H9 (cell line): ENCODE measurements around the gene TRMT112. TPM values are rescaled to one million over a fixed set of nuclear protein-coding genes. Genes with fewer than 3 reads are reported as not detected.

Experiments
- DNase-seq: peaks from one replicate; pipeline ENCODE4 v3.0.0-alpha.2; 2017
- H2AFZ ChIP-seq: one replicate; pipeline ENCODE4 v1.6.1; 2013; ENCODE audit warnings: mild to moderate bottlenecking, low read length, control low read depth, moderate library complexity
- H2AK5ac ChIP-seq: 2 replicates; pipeline ENCODE4 v1.6.1; 2013; ENCODE audit warnings: low read length, control low read depth, mixed read lengths; ENCODE audit not compliant: insufficient read length
- H2BK120ac ChIP-seq: one replicate; pipeline ENCODE4 v1.6.1; 2013; ENCODE audit warnings: low read depth, mild to moderate bottlenecking, low read length, control low read depth, inconsistent platforms; ENCODE audit not compliant: poor library complexity, severe bottlenecking
- H2BK12ac ChIP-seq: 2 replicates; pipeline ENCODE4 v1.6.1; 2013; ENCODE audit warnings: low read length, control low read depth, mixed read lengths, low read depth; ENCODE audit not compliant: insufficient read length
- H2BK15ac ChIP-seq: 2 replicates; pipeline ENCODE4 v1.6.1; 2013; ENCODE audit warnings: low read depth, low read length, control low read depth
- H2BK20ac ChIP-seq: one replicate; pipeline ENCODE4 v1.6.1; 2013; ENCODE audit warnings: low read depth, mild to moderate bottlenecking, low read length, control low read depth, inconsistent platforms; ENCODE audit not compliant: poor library complexity, severe bottlenecking
- H2BK5ac ChIP-seq: 2 replicates; pipeline ENCODE4 v1.6.1; 2013; ENCODE audit warnings: low read length, control low read depth, mixed read lengths; ENCODE audit not compliant: insufficient read length
- H3K14ac ChIP-seq: 2 replicates; pipeline ENCODE4 v1.6.1; 2013; ENCODE audit warnings: low read length, control low read depth; ENCODE audit not compliant: insufficient read depth
- H3K18ac ChIP-seq: 2 replicates; pipeline ENCODE4 v1.6.1; 2013; ENCODE audit warnings: low read depth, mild to moderate bottlenecking, mixed read lengths, low read length, control low read depth; ENCODE audit not compliant: insufficient read length
- H3K23ac ChIP-seq: 2 replicates; pipeline ENCODE4 v1.6.1; 2013; ENCODE audit warnings: low read length, control low read depth, mixed read lengths, low read depth; ENCODE audit not compliant: insufficient read length
- H3K23me2 ChIP-seq: 2 replicates; pipeline ENCODE4 v1.6.1; 2013; ENCODE audit warnings: low read depth, mild to moderate bottlenecking, mixed read lengths, low read length, control low read depth; ENCODE audit not compliant: insufficient read length, poor library complexity, severe bottlenecking
- H3K27ac ChIP-seq: 2 replicates; pipeline ENCODE4 v1.5.1; 2013; ENCODE audit warnings: low read length, control low read depth, mixed read lengths, low read depth; ENCODE audit not compliant: insufficient read length
- H3K27me3 ChIP-seq: 2 replicates; pipeline ENCODE4 v1.6.1; 2013; ENCODE audit warnings: low read length, control low read depth, inconsistent platforms; ENCODE audit not compliant: insufficient read depth
- H3K4ac ChIP-seq: 2 replicates; pipeline ENCODE4 v1.6.1; 2013; ENCODE audit warnings: low read depth, mild to moderate bottlenecking, control low read depth, inconsistent platforms, low read length, moderate library complexity
- H3K4me1 ChIP-seq: 2 replicates; pipeline ENCODE4 v1.6.1; 2013; ENCODE audit warnings: low read length, control low read depth, inconsistent platforms; ENCODE audit not compliant: insufficient read depth
- H3K4me2 ChIP-seq: 2 replicates; pipeline ENCODE4 v1.6.1; 2013; ENCODE audit warnings: low read length, control low read depth, mixed read lengths; ENCODE audit not compliant: insufficient read length, insufficient read depth
- H3K56ac ChIP-seq: 2 replicates; pipeline ENCODE4 v1.6.1; 2013; ENCODE audit warnings: low read depth, mild to moderate bottlenecking, mixed read lengths, low read length, control low read depth; ENCODE audit not compliant: insufficient read length
- H3K79me1 ChIP-seq: 2 replicates; pipeline ENCODE4 v1.6.1; 2013; ENCODE audit warnings: low read depth, mild to moderate bottlenecking, moderate library complexity, low read length, control low read depth, inconsistent platforms; ENCODE audit not compliant: insufficient read depth, poor library complexity, severe bottlenecking
- H3K79me2 ChIP-seq: 2 replicates; pipeline ENCODE4 v1.6.1; 2013; ENCODE audit warnings: low read length, control low read depth, inconsistent platforms; ENCODE audit not compliant: insufficient read depth
- H3K9ac ChIP-seq: 2 replicates; pipeline ENCODE4 v1.6.1; 2013; ENCODE audit warnings: low read length, control low read depth, mixed read lengths; ENCODE audit not compliant: insufficient read length; ENCODE audit errors: extremely low read depth
- H3K9me3 ChIP-seq: one replicate; pipeline ENCODE4 v1.6.1; 2013; ENCODE audit warnings: low read depth, low read length, inconsistent platforms; ENCODE audit not compliant: control insufficient read depth
- H3T11ph ChIP-seq: one replicate; pipeline ENCODE4 v1.6.1; 2013; ENCODE audit warnings: mild to moderate bottlenecking, low read length, control low read depth, inconsistent platforms
- H4K20me1 ChIP-seq: one replicate; pipeline ENCODE4 v1.6.1; 2013; ENCODE audit not compliant: control insufficient read depth, insufficient read length, insufficient read depth
- H4K5ac ChIP-seq: 2 replicates; pipeline ENCODE4 v1.6.1; 2013; ENCODE audit warnings: low read depth, mild to moderate bottlenecking, mixed read lengths, low read length, control low read depth; ENCODE audit not compliant: insufficient read length
- H4K8ac ChIP-seq: replicated peaks from 2 replicates; pipeline ENCODE4 v1.6.1; 2013; ENCODE audit warnings: low read length, control low read depth, mixed read lengths, low read depth; ENCODE audit not compliant: insufficient read length
- H4K91ac ChIP-seq: 2 replicates; pipeline ENCODE4 v1.6.1; 2013; ENCODE audit warnings: low read depth, mild to moderate bottlenecking, moderate library complexity, mixed read lengths, low read length, control low read depth; ENCODE audit not compliant: insufficient read length
- H3K27ac Mint-ChIP-seq, 3 experiments: 2 replicates in 2 of 3; 3 replicates in 1 of 3; pipeline ENCODE4 v1.8.0; 2020 to 2021; ENCODE audit warnings: mixed read lengths in 3 of 3, mild to moderate bottlenecking in 1 of 3, moderate library complexity in 1 of 3
- H3K27me3 Mint-ChIP-seq: 2 replicates; pipeline ENCODE4 v1.8.0; 2021; ENCODE audit warnings: low read depth, mild to moderate bottlenecking, moderate library complexity, mixed read lengths
- H3K36me3 Mint-ChIP-seq, 3 experiments: 2 replicates in 2 of 3; 3 replicates in 1 of 3; pipeline ENCODE4 v1.8.0; 2020 to 2021; ENCODE audit warnings: low read depth in 3 of 3, mixed read lengths in 3 of 3; ENCODE audit not compliant: insufficient read depth in 1 of 3
- H3K4me1 Mint-ChIP-seq, 2 experiments: 2 replicates each; pipeline ENCODE4 v1.8.0; 2020; ENCODE audit warnings: mixed read lengths in 2 of 2
- H3K4me3 Mint-ChIP-seq, 2 experiments: 2 replicates in 1 of 2; 3 replicates in 1 of 2; pipeline ENCODE4 v1.8.0; 2020 to 2021; ENCODE audit warnings: mild to moderate bottlenecking in 2 of 2, mixed read lengths in 2 of 2, moderate library complexity in 1 of 2
- H3K9me3 Mint-ChIP-seq, 2 experiments: 2 replicates in 1 of 2; 3 replicates in 1 of 2; pipeline ENCODE4 v1.8.0; 2020; ENCODE audit warnings: mild to moderate bottlenecking in 2 of 2, mixed read lengths in 2 of 2, moderate library complexity in 1 of 2
- WGBS: extraction: QIAGEN DNeasy Blood & Tissue Kit; methylation state at CpG from one replicate; pipeline ENCODE4 v1.1.7; 2013; ENCODE audit warnings: missing lambda C conversion rate, low lambda C conversion rate, mixed read lengths; ENCODE audit not compliant: insufficient read length; ENCODE audit errors: extremely low coverage; 5-methylcytosine and 5-hydroxymethylcytosine counted together
- total RNA-seq: library from RNA; stranded (reverse); gene quantifications from 2 replicates; pipeline ENCODE4 v1.2.1, GENCODE V29; 2021
- TF ChIP-seq, protein P1 (sequence below): fragments of 200-600 bp; sonication (generic); conservative IDR thresholded peaks from 3 replicates; pipeline ENCODE4 v1.8.0; 2021; ENCODE audit warnings: antibody characterized with exemption, mild to moderate bottlenecking

The TRMT112 gene
- total RNA-seq, 1 experiment from 2014 or later = 315 TPM

DNA sequence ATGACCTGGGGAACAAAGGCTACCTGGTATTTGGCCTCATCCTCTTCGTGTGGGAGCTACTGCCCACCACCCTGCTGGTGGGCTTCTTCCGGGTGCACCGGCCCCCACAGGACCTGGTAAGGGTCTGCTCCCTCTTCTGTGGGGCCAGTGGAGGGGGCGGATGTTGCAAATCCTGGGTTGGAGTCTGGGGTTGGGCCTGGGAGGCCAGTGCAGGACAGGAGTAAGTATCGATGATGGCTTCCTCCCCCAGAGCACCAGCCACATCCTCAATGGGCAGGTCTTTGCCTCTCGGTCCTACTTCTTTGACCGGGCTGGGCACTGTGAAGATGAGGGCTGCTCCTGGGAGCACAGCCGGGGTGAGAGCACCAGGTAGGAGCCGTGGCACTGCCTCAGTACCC is 29.0 kb downstream of the TRMT112 start:
- no CpG with 5 or more reads among the region's 9 CpGs for WGBS
- no peak overlapping the region for H2BK12ac ChIP-seq
- H3T11ph ChIP-seq = no peak overlapping the region

More for the DNA sequence above, 29.0 kb downstream of the TRMT112 start:
- Histone ChIP-seq H2BK20ac (no peak overlapping the region), H2AFZ (no peak overlapping the region), H3K56ac (no peak overlapping the region), H3K4ac (no peak overlapping the region), H3K27ac (no peak overlapping the region), H2BK120ac (no peak overlapping the region), H4K8ac (no peak overlapping the region), H3K79me2 (no peaks in the 10 kb centered on the region), H2BK5ac (no peak overlapping the region), H4K5ac (no peak overlapping the region), H3K18ac (no peak overlapping the region), H2BK15ac (no peak overlapping the region), H3K4me1 (no peaks in the 10 kb centered on the region), H3K9me3 (no peaks in the 10 kb centered on the region), H3K9ac (no peak overlapping the region), H3K79me1 (no peaks in the 10 kb centered on the region), H3K23me2 (peaks cover 18% of the 10 kb centered on the region), H3K27me3 (peaks cover 32% of the 10 kb centered on the region), H3K4me2 (no peak overlapping the region), H2AK5ac (no peak overlapping the region), H4K20me1 (no peaks in the 10 kb centered on the region), H4K91ac (no peak overlapping the region), H3K23ac (no peak overlapping the region), H3K14ac (no peak overlapping the region; the same call in 1 of the 2 replicates)
- Mint-ChIP-seq H3K27ac (no peak overlapping the region), H3K4me3 (no peak overlapping the region), H3K36me3 (peaks cover 0 to 2% (median 0%) of the 10 kb centered on the region in 3 experiments; a peak in 3 of 7 replicates), H3K4me1 (peaks cover 12 to 18% of the 10 kb centered on the region in 2 experiments), H3K9me3 (no peaks in the 10 kb centered on the region; a peak in 2 of 5 replicates), H3K27me3 (peaks cover 45% of the 10 kb centered on the region)
- no peak for DNase-seq
- TF ChIP-seq, protein P1, sequence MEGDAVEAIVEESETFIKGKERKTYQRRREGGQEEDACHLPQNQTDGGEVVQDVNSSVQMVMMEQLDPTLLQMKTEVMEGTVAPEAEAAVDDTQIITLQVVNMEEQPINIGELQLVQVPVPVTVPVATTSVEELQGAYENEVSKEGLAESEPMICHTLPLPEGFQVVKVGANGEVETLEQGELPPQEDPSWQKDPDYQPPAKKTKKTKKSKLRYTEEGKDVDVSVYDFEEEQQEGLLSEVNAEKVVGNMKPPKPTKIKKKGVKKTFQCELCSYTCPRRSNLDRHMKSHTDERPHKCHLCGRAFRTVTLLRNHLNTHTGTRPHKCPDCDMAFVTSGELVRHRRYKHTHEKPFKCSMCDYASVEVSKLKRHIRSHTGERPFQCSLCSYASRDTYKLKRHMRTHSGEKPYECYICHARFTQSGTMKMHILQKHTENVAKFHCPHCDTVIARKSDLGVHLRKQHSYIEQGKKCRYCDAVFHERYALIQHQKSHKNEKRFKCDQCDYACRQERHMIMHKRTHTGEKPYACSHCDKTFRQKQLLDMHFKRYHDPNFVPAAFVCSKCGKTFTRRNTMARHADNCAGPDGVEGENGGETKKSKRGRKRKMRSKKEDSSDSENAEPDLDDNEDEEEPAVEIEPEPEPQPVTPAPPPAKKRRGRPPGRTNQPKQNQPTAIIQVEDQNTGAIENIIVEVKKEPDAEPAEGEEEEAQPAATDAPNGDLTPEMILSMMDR = no peak
